ENCODE data around the gene MYCL.

DNA sequence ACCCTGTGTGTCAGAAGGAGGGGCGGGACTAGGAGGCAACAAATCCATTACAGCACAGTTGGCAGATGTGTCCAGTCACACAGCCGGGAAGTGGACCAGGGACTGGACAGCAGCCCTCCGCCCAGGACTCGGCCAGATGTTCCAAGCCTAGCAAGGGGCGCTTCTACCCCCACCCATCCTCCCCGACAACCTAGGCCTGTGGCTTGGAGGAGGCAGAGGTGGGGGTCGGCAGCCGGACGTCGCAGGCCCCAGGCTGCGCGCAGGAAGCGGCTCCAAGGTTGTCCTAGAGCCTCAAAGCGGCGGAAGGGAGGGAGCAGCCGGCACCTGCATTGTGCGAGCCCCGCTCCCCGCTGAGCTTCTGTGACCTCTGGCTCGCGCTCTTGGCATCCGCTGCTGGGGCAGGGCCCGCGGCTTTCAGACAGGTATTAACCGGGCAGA is 20.6 kb upstream of the MYCL start:
- TF ChIP-seq, protein P1, sequence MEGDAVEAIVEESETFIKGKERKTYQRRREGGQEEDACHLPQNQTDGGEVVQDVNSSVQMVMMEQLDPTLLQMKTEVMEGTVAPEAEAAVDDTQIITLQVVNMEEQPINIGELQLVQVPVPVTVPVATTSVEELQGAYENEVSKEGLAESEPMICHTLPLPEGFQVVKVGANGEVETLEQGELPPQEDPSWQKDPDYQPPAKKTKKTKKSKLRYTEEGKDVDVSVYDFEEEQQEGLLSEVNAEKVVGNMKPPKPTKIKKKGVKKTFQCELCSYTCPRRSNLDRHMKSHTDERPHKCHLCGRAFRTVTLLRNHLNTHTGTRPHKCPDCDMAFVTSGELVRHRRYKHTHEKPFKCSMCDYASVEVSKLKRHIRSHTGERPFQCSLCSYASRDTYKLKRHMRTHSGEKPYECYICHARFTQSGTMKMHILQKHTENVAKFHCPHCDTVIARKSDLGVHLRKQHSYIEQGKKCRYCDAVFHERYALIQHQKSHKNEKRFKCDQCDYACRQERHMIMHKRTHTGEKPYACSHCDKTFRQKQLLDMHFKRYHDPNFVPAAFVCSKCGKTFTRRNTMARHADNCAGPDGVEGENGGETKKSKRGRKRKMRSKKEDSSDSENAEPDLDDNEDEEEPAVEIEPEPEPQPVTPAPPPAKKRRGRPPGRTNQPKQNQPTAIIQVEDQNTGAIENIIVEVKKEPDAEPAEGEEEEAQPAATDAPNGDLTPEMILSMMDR (IDR thresholded peaks at IDR 0.05) = no peak
- TF ChIP-seq, protein P2, sequence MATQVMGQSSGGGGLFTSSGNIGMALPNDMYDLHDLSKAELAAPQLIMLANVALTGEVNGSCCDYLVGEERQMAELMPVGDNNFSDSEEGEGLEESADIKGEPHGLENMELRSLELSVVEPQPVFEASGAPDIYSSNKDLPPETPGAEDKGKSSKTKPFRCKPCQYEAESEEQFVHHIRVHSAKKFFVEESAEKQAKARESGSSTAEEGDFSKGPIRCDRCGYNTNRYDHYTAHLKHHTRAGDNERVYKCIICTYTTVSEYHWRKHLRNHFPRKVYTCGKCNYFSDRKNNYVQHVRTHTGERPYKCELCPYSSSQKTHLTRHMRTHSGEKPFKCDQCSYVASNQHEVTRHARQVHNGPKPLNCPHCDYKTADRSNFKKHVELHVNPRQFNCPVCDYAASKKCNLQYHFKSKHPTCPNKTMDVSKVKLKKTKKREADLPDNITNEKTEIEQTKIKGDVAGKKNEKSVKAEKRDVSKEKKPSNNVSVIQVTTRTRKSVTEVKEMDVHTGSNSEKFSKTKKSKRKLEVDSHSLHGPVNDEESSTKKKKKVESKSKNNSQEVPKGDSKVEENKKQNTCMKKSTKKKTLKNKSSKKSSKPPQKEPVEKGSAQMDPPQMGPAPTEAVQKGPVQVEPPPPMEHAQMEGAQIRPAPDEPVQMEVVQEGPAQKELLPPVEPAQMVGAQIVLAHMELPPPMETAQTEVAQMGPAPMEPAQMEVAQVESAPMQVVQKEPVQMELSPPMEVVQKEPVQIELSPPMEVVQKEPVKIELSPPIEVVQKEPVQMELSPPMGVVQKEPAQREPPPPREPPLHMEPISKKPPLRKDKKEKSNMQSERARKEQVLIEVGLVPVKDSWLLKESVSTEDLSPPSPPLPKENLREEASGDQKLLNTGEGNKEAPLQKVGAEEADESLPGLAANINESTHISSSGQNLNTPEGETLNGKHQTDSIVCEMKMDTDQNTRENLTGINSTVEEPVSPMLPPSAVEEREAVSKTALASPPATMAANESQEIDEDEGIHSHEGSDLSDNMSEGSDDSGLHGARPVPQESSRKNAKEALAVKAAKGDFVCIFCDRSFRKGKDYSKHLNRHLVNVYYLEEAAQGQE (IDR thresholded peaks at IDR 0.05) = no peak
- no peak for TF ChIP-seq ZNF302 (CRISPR knock-in tag; IDR thresholded peaks at IDR 0.05)
- TF ChIP-seq POLR2A (IDR thresholded peaks at IDR 0.05; ENCODE audit: low read length) = no peak
- TF ChIP-seq MAFK (IDR thresholded peaks at IDR 0.05; ENCODE audit: partially characterized antibody) = no peak
- TF ChIP-seq, protein P3, sequence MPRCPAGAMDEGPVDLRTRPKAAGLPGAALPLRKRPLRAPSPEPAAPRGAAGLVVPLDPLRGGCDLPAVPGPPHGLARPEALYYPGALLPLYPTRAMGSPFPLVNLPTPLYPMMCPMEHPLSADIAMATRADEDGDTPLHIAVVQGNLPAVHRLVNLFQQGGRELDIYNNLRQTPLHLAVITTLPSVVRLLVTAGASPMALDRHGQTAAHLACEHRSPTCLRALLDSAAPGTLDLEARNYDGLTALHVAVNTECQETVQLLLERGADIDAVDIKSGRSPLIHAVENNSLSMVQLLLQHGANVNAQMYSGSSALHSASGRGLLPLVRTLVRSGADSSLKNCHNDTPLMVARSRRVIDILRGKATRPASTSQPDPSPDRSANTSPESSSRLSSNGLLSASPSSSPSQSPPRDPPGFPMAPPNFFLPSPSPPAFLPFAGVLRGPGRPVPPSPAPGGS (IDR thresholded peaks at IDR 0.05) = no peak
- TF ChIP-seq ZFP36 (IDR thresholded peaks at IDR 0.05; ENCODE audit: borderline replicate concordance, partially characterized antibody) = no peak
- TF ChIP-seq KDM1A (IDR thresholded peaks at IDR 0.05; ENCODE audit: low read depth) = no peak
- TF ChIP-seq NPAS2 (CRISPR knock-in tag; IDR thresholded peaks at IDR 0.05; ENCODE audit: borderline replicate concordance) = no peak
- no peak for TF ChIP-seq MYC (IDR thresholded peaks at IDR 0.05; ENCODE audit: borderline replicate concordance, low read length)
- TF ChIP-seq GATA3 (IDR thresholded peaks at IDR 0.05; ENCODE audit: borderline replicate concordance) = no peak
- TF ChIP-seq BHLHE40 (IDR thresholded peaks at IDR 0.05; ENCODE audit: low read depth, low read length) = no peak
- no peak for TF ChIP-seq EP300 (IDR thresholded peaks at IDR 0.05)
- TF ChIP-seq NR3C1 (IDR thresholded peaks at IDR 0.05) = no peak

Data from A549 (cell line).